Right lobe of liver (tissue), 4 donors: ENCODE data around the gene APBA2.

Source experiments
- POLR2A ChIP-seq: fragments of 450-650 bp; IDR thresholded peaks from one replicate; pipeline ENCODE4 v1.6.1; 2017; ENCODE audit warnings: antibody characterized with exemption, mild to moderate bottlenecking
- TF ChIP-seq, protein P1 (sequence below), 4 donors: fragments of 200-600 bp in 3 of 4; fragments of 450-650 bp in 1 of 4; IDR thresholded peaks; one replicate each; pipeline versions ENCODE4 v1.5.1 to v1.8.0; 2016 to 2022; ENCODE audit warnings: antibody characterized with exemption in 4 of 4, mild to moderate bottlenecking in 2 of 4
- donor health status: DM: no; HTN: no; CAD: no.
- donor health status: DM: no; HTN: no; CAD: no.
- donor health status: DM: no; HTN: yes; CAD: no.

DNA sequence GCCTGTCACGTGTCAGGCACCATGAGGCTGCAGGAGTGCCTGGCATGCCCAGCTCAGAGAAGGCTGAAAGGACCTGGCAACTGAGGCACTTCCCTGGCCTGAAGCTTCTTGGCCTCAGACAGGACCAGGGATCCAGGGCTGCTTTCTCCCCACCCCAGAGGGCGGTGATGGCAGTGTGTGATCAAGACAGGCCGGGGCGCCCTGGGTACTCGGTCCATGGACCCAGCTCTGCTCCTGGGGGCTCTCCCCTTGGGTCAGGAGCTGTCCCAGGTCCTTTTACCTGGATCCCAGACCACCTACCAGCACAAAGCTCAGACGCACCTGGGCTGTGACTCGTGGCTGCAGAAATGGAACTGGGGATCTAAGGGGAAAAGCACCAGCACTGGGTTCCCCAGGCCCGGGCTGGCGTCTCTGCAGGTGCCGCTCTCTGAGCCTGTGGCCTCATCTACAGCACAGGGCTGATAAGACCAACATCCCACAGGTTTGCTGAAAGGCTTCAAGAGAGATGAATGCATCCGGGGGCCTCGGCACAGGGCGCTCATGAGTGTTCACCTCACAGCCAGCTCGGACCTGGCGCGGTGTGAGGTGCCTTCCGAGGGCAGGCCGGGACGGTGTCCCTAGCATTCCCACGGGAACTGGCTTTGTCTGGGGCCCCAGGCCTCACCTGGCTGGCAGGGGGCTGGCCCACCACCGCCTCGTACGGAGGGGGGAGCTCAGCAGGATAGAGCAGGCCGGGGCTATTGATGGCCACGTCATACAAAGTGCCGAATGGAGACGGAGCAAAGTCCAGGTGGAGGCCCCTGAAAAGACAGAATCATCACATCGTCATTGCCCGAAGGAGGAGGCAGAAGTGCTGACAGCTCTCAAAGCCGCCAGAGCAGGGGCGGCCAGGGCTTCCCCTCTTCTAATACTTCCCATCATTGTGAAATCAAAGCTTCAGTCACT, 250.2 kb downstream of the APBA2 start:
- TF ChIP-seq POLR2A: no peak
- TF ChIP-seq, protein P1, sequence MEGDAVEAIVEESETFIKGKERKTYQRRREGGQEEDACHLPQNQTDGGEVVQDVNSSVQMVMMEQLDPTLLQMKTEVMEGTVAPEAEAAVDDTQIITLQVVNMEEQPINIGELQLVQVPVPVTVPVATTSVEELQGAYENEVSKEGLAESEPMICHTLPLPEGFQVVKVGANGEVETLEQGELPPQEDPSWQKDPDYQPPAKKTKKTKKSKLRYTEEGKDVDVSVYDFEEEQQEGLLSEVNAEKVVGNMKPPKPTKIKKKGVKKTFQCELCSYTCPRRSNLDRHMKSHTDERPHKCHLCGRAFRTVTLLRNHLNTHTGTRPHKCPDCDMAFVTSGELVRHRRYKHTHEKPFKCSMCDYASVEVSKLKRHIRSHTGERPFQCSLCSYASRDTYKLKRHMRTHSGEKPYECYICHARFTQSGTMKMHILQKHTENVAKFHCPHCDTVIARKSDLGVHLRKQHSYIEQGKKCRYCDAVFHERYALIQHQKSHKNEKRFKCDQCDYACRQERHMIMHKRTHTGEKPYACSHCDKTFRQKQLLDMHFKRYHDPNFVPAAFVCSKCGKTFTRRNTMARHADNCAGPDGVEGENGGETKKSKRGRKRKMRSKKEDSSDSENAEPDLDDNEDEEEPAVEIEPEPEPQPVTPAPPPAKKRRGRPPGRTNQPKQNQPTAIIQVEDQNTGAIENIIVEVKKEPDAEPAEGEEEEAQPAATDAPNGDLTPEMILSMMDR (IDR thresholded peaks at IDR 0.05): no peak
